ENCODE data around the gene SSNA1. TPM values are rescaled to one million over a fixed set of nuclear protein-coding genes. Genes with fewer than 3 reads are reported as not detected.

Gene SSNA1
- total and polyA plus RNA-seq, 9 donors = 1.6 to 60.7 (median 44.5) TPM

- intact Hi-C loops (cut with DNase I) = no loop called here
- H3K9me3 ChIP-seq = no peaks in the 10 kb centered on the region
- 78 to 83% (median 79%) methylated on average over 14 of the region's 14 CpGs for WGBS, 3 donors
- H3K27me3 ChIP-seq = no peaks in the 10 kb centered on the region
- DNase-seq = no peak
- H3K27ac ChIP-seq = no peak overlapping the region
- no peak for TF ChIP-seq EP300 (IDR thresholded peaks at IDR 0.05)
- TF ChIP-seq, protein P1, sequence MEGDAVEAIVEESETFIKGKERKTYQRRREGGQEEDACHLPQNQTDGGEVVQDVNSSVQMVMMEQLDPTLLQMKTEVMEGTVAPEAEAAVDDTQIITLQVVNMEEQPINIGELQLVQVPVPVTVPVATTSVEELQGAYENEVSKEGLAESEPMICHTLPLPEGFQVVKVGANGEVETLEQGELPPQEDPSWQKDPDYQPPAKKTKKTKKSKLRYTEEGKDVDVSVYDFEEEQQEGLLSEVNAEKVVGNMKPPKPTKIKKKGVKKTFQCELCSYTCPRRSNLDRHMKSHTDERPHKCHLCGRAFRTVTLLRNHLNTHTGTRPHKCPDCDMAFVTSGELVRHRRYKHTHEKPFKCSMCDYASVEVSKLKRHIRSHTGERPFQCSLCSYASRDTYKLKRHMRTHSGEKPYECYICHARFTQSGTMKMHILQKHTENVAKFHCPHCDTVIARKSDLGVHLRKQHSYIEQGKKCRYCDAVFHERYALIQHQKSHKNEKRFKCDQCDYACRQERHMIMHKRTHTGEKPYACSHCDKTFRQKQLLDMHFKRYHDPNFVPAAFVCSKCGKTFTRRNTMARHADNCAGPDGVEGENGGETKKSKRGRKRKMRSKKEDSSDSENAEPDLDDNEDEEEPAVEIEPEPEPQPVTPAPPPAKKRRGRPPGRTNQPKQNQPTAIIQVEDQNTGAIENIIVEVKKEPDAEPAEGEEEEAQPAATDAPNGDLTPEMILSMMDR (IDR thresholded peaks at IDR 0.05) = no peak
- TF ChIP-seq POLR2A (IDR thresholded peaks at IDR 0.05) = no peak
- H3K36me3 ChIP-seq = no peaks in the 10 kb centered on the region
- no peak overlapping the region for H3K4me3 ChIP-seq
- peaks cover 9% of the 10 kb centered on the region for H3K4me1 ChIP-seq (ENCODE audit: insufficient read depth)
These were observed 5.3 kb downstream of the SSNA1 start for GRCh38 chr9:137193771-137194170.

GRCh38 chr9:137194388-137194787 is 5.9 kb downstream of the SSNA1 start:
- TF ChIP-seq EP300 (IDR thresholded peaks at IDR 0.05) (no peak), POLR2A (IDR thresholded peaks at IDR 0.05) (no peak)
- TF ChIP-seq, protein P1 (IDR thresholded peaks at IDR 0.05) = no peak
- Histone ChIP-seq H3K36me3 (no peaks in the 10 kb centered on the region), H3K27ac (no peak overlapping the region), H3K27me3 (no peaks in the 10 kb centered on the region), H3K4me3 (no peak overlapping the region), H3K4me1 (ENCODE audit: insufficient read depth) (peaks cover 13% of the 10 kb centered on the region), H3K9me3 (no peaks in the 10 kb centered on the region)
- no peak for DNase-seq
- intact Hi-C loops (cut with DNase I) = no loop called here
- 65 to 67% (median 66%) methylated on average over 14 to 16 of the region's 16 CpGs for WGBS, 3 donors

GRCh38 chr9:137194909-137195308 is 6.4 kb downstream of the SSNA1 start:
- H3K9me3 ChIP-seq = no peaks in the 10 kb centered on the region
- no peak for DNase-seq
- TF ChIP-seq, protein P1 (IDR thresholded peaks at IDR 0.05) = no peak
- TF ChIP-seq POLR2A (IDR thresholded peaks at IDR 0.05) (no peak), EP300 (IDR thresholded peaks at IDR 0.05) (no peak)
- no peaks in the 10 kb centered on the region for H3K27me3 ChIP-seq
- H3K4me3 ChIP-seq = no peak overlapping the region
- H3K36me3 ChIP-seq = no peaks in the 10 kb centered on the region
- WGBS, 3 donors = 77 to 81% (median 80%) methylated on average over 10 of the region's 10 CpGs
- no peak overlapping the region for H3K27ac ChIP-seq
- peaks cover 11% of the 10 kb centered on the region for H3K4me1 ChIP-seq (ENCODE audit: insufficient read depth)
- intact Hi-C loops (cut with DNase I) = no loop called here

GRCh38 chr9:137195525-137196220 is 7.2 kb downstream of the SSNA1 start:
- TF ChIP-seq POLR2A (IDR thresholded peaks at IDR 0.05) (no peak), EP300 (IDR thresholded peaks at IDR 0.05) (no peak)
- TF ChIP-seq, protein P1 (IDR thresholded peaks at IDR 0.05) = no peak
- Histone ChIP-seq H3K9me3 (no peaks in the 10 kb centered on the region), H3K4me3 (no peak overlapping the region), H3K27ac (no peak overlapping the region), H3K27me3 (no peaks in the 10 kb centered on the region), H3K4me1 (ENCODE audit: insufficient read depth) (peaks cover 9% of the 10 kb centered on the region), H3K36me3 (no peaks in the 10 kb centered on the region)
- intact Hi-C loops (cut with DNase I) = no loop called here
- DNase-seq = no peak
- 83 to 87% (median 85%) methylated on average over 20 to 21 of the region's 21 CpGs for WGBS, 3 donors

Data from ovary (tissue), 9 donors.